Activated CD4-positive, alpha-beta T cell treated with anti-CD3 and anti-CD28 coated beads, Interleukin-2, Interleukin-6, amounts not matched to agents 100 ng/mL and 50 ng/mL, durations not matched to agents 16 hours and 8 hours (primary cell): ENCODE results near the gene WBP1L.
"Not testable (repeated sequence)": the region's sequence is repeated elsewhere in the genome, so short reads cannot be mapped to it uniquely, and the experiment has no call there.

Experiments
- DNase-seq: peaks from one replicate; pipeline ENCODE4 v3.0.0-alpha.2; 2020

The WBP1L gene

GRCh38 chr10:102844190-102844776 is 100.5 kb downstream of the WBP1L start:
- DNase-seq: not testable (repeated sequence)

DNA sequence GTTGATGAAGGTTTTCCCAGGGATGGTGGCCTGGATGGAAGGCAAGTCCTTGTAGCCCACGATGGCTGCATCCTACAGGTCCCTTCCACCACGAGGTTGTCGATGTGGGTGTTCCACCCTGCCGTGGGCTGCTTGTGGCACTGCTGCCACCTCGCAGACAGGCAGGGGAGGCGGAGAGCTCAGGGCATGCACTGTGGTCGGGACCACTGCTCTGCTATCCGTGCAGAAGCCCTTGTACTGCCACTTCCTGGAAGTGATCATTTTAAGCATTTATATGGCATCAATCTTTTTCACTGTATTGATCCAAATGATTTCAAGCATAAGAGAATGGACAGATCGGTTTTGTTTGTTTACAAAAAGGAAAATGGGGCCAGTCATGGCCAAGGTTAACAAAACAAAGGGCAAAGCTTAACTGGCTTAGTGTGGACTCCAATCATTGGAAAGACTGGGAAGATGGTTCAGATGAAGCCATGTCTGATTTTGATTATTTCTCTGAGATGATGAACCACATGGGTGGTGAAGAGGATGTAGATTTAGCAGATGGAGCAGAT is 101.7 kb downstream of the WBP1L start:
- no peak for DNase-seq

- no peak for DNase-seq
Measured at GRCh38 chr10:102850025-102850518, 106.3 kb downstream of the WBP1L start.

DNA sequence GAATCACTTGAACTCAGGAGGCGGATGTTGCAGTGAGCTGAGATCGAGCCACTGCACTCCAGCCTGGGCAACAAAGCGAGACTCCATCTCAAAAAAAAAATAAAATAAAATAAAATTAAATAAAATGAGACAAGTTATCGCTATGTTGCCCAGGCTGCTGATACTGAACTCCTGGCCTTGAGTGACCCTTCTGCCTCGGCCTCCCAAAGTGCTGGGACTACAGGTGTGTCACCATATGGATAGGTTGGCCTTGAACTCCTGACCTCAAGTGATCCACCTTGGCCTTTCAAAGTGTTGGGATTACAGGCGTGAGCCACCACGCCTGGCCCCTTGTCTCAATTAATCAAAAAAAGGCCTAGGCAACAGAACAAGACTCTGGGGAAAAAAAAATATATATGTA is 109.5 kb downstream of the WBP1L start:
- not testable (repeated sequence) for DNase-seq

- not testable (repeated sequence) for DNase-seq
Measured at GRCh38 chr10:102855731-102856436, 112.1 kb downstream of the WBP1L start.

DNA sequence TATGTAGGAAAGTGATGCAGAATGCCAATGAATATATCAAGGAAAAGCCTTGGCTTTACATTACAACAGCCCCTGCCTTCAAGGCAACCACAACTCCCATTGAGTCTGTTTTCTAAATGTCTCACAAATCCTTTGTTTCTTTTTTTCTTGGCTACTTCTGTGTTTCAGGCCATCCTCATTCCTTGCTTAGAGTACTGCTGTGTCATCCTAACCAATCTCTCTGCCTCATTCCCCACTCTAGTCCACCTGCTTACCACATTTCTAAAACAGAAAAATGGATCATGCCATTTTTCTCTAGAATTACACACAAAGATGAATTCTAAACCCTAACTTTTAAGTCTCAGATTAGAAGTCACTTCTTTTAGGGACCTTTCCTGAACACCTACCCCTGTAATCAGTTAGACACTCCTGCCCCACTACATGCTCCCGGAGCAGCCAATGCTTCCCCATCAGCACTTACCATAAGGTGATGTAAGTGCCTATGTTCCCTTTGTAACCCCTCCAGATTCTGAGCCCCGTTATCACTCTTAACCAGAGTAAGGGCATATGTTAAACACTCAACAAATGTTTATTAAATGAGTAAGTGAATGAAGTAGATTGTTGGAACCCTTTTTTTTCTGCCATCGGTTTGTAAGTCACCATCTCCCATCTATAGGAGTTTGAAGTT is 113.1 kb downstream of the WBP1L start:
- DNase-seq: no peak

- DNase-seq: no peak
Measured at GRCh38 chr10:102859911-102860310, 116.2 kb downstream of the WBP1L start.

- no peak for DNase-seq
Measured at GRCh38 chr10:102863660-102864059, 119.9 kb downstream of the WBP1L start.

DNA sequence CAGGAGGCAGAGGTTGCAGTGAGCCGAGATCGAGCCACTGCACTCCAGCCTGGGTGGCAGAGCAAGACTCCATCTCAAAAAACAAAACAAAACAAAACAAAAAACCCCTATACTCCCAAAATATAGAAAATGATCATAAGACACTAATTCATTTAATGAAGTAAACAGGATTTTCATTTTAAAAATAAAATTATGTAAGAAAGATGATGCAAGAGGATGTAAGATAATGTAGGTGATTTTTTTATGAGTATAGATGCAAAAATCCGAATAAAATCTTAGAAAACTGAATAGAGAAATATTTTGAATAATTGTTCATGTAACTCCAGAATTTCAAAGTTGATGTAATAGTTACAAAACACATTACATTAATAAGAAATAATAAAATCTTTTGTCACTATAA is 121.9 kb downstream of the WBP1L start:
- DNase-seq: no peak
